ENCODE data around the gene DAPP1. TPM values are rescaled to one million over a fixed set of nuclear protein-coding genes. Genes with fewer than 3 reads are reported as not detected.

The DAPP1 gene
- total RNA-seq, 1 donor from 2014 or later, result not detected

DNA sequence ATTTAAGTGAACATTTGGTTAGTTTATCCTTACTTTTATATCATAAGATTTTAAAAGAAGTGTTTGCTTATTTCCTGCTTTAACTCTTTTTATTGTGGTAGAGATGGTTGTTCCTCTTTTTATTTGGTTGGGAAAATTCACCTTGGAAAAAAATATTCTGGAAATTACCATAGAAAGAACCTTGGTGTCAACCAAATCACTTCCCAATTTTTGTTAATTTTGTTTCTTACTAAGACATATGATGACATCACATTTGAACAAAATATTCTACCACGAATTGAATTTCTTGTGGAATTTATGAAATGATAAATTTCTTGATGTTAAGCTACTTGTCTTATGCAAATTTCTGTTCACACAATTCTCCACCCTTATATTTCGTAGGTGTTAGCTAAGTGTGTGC lies 43.9 kb downstream of the DAPP1 start:
- Mint-ChIP-seq H3K27ac (no peak overlapping the region), H3K4me1 (peaks cover 2% of the 10 kb centered on the region), H3K9me3 (no peaks in the 10 kb centered on the region), H3K36me3 (no peaks in the 10 kb centered on the region), H3K4me3 (no peak overlapping the region), H3K27me3 (ENCODE audit: insufficient read depth, low read depth) (no peaks in the 10 kb centered on the region)
- H2AFZ ChIP-seq (replicated peaks), result no peak overlapping the region
- DNase-seq (ENCODE audit: low spot score), result no peak
- no peaks in the 10 kb centered on the region for H3F3A ChIP-seq (ENCODE audit: low read depth)
- TF ChIP-seq EZH2 (IDR thresholded peaks at IDR 0.05), result no peak
- TF ChIP-seq, protein P1, sequence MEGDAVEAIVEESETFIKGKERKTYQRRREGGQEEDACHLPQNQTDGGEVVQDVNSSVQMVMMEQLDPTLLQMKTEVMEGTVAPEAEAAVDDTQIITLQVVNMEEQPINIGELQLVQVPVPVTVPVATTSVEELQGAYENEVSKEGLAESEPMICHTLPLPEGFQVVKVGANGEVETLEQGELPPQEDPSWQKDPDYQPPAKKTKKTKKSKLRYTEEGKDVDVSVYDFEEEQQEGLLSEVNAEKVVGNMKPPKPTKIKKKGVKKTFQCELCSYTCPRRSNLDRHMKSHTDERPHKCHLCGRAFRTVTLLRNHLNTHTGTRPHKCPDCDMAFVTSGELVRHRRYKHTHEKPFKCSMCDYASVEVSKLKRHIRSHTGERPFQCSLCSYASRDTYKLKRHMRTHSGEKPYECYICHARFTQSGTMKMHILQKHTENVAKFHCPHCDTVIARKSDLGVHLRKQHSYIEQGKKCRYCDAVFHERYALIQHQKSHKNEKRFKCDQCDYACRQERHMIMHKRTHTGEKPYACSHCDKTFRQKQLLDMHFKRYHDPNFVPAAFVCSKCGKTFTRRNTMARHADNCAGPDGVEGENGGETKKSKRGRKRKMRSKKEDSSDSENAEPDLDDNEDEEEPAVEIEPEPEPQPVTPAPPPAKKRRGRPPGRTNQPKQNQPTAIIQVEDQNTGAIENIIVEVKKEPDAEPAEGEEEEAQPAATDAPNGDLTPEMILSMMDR (IDR thresholded peaks at IDR 0.05), result no peak
- no peak for TF ChIP-seq EZH2phosphoT487 (IDR thresholded peaks at IDR 0.05)
- H4K20me1 ChIP-seq (ENCODE audit: low read depth), result no peaks in the 10 kb centered on the region
- H3K27ac ChIP-seq, result no peak overlapping the region
- no peaks in the 10 kb centered on the region for H3K79me2 ChIP-seq (ENCODE audit: low read depth)
- no peak overlapping the region for H3K9ac ChIP-seq
- no peak overlapping the region for H3K4me2 ChIP-seq
- no peaks in the 10 kb centered on the region for H3K27me3 ChIP-seq
- no peaks in the 10 kb centered on the region for H3K9me3 ChIP-seq (ENCODE audit: low read depth)
- no peak overlapping the region for H3K4me3 ChIP-seq
- H3K4me1 ChIP-seq, result no peaks in the 10 kb centered on the region
- no peaks in the 10 kb centered on the region for H3K36me3 ChIP-seq

DNA sequence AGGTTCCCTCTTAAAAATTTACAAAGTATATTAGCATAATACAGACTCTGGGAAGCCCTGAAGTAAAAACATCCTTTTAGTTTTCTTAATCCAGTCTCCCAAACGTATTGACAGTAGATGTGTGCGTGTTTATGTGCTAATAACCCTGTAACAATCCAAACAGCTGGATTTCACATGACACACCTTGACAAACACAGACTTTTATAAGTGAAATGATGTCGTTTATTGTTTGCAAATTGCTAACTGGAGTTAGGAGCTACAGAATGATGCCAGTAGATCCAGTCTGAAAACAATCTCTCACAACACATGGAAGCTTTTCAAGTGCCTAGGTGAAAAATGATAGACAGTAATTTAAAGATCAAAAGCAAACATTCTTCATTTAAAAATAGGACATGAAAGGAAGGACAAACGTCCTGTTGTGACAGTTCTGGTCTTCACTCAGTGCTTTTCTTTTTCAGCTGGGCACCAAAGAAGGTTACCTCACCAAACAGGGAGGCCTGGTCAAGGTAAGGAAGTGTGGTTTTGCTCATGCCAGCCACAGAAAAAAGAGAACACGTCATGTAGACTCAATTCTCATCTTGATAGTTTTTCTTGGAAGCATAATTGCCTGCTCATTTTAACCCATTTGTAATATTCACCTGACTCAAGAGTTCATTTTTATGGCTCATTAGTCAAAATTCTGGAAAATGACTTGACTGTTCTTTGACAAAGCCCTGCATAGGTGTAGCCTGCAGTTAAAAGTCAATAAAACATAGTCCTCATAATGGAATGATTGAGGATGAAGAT lies 44.7 kb downstream of the DAPP1 start:
- Mint-ChIP-seq H3K27ac (no peak overlapping the region), H3K27me3 (ENCODE audit: insufficient read depth, low read depth) (no peaks in the 10 kb centered on the region), H3K9me3 (no peaks in the 10 kb centered on the region), H3K4me3 (no peak overlapping the region), H3K36me3 (no peaks in the 10 kb centered on the region), H3K4me1 (peaks cover under 1% of the 10 kb centered on the region)
- DNase-seq (ENCODE audit: low spot score), result no peak
- Histone ChIP-seq H3F3A (ENCODE audit: low read depth) (no peaks in the 10 kb centered on the region), H3K27ac (no peak overlapping the region), H3K27me3 (no peaks in the 10 kb centered on the region), H3K9ac (no peak overlapping the region), H3K79me2 (ENCODE audit: low read depth) (no peaks in the 10 kb centered on the region), H2AFZ (replicated peaks) (no peak overlapping the region), H3K4me3 (no peak overlapping the region), H4K20me1 (ENCODE audit: low read depth) (no peaks in the 10 kb centered on the region), H3K4me1 (no peaks in the 10 kb centered on the region), H3K36me3 (no peaks in the 10 kb centered on the region), H3K4me2 (no peak overlapping the region), H3K9me3 (ENCODE audit: low read depth) (no peaks in the 10 kb centered on the region)
- TF ChIP-seq EZH2 (IDR thresholded peaks at IDR 0.05), result no peak
- TF ChIP-seq, protein P1 (IDR thresholded peaks at IDR 0.05), result no peak
- TF ChIP-seq EZH2phosphoT487 (IDR thresholded peaks at IDR 0.05), result no peak

DNA sequence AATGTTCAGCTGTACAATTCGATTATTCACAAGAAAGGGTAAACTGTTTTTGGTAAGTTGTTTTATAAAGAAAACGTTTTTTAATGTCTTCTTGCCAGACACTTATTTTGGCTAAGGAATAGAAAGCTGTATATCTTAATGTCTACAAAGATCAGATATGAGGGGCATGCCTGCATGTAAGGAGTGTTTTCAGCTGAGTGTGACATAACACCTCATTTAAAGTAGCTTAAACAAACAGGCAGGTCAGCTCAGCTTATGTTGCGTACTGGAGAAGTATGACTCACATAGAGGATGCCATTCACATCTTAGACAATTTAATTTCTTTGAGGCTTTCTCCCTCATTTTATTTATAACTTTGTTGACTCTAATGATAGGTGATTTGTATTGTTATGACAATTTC lies 47.2 kb downstream of the DAPP1 start:
- Histone ChIP-seq H3K27me3 (no peaks in the 10 kb centered on the region), H3K4me1 (no peaks in the 10 kb centered on the region), H3K36me3 (no peaks in the 10 kb centered on the region), H2AFZ (replicated peaks) (no peak overlapping the region), H3K4me3 (no peak overlapping the region), H3K79me2 (ENCODE audit: low read depth) (no peaks in the 10 kb centered on the region), H3K27ac (no peak overlapping the region), H3K4me2 (no peak overlapping the region), H4K20me1 (ENCODE audit: low read depth) (no peaks in the 10 kb centered on the region), H3F3A (ENCODE audit: low read depth) (no peaks in the 10 kb centered on the region), H3K9me3 (ENCODE audit: low read depth) (no peaks in the 10 kb centered on the region), H3K9ac (no peak overlapping the region)
- H3K4me1 Mint-ChIP-seq, result peaks cover 8% of the 10 kb centered on the region
- H3K9me3 Mint-ChIP-seq, result no peaks in the 10 kb centered on the region
- TF ChIP-seq EZH2phosphoT487 (IDR thresholded peaks at IDR 0.05) (no peak), EZH2 (IDR thresholded peaks at IDR 0.05) (no peak)
- TF ChIP-seq, protein P1 (IDR thresholded peaks at IDR 0.05), result no peak
- no peak for DNase-seq (ENCODE audit: low spot score)
- no peaks in the 10 kb centered on the region for H3K27me3 Mint-ChIP-seq (ENCODE audit: insufficient read depth, low read depth)
- no peak overlapping the region for H3K27ac Mint-ChIP-seq
- H3K36me3 Mint-ChIP-seq, result no peaks in the 10 kb centered on the region
- H3K4me3 Mint-ChIP-seq, result no peak overlapping the region

Measured in neural progenitor cell (in vitro differentiated cells).